Measurements from ENCODE around the gene PGR.

DNA sequence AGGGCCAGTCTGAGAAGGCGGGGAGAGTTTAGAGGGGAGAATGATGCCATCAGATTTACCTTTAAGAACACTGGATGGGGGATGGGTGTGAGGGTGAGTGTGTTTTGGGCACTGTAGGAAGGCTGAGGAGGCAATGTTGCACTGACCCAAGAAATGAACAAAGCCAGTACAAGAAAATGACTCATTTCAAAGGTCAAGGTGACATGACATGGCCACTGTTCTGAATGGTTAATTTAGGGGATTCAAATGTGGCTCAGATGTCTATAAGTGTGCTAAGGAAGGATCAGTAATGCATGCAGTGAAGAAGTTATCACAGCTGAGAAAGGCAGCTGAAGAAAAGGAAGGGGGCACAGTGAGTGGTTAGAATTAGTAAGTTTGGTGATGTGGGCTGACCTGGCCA is 129.9 kb downstream of the PGR start:
- no peak for TF ChIP-seq JUND (IDR thresholded peaks at IDR 0.05)
- no peak for TF ChIP-seq EZH2phosphoT487 (IDR thresholded peaks at IDR 0.05; ENCODE audit: borderline replicate concordance, low read depth)
- TF ChIP-seq CTCF (IDR thresholded peaks at IDR 0.05) = no peak
- no peak for TF ChIP-seq EP300 (IDR thresholded peaks at IDR 0.05; ENCODE audit: borderline replicate concordance in 1 of 2, low read depth in 1 of 2, low read length in 1 of 2)
- TF ChIP-seq MXI1 (IDR thresholded peaks at IDR 0.05; ENCODE audit: low read depth, low read length) = no peak
- no peak for TF ChIP-seq FOXM1 (IDR thresholded peaks at IDR 0.05; ENCODE audit: low read depth)
- TF ChIP-seq MAX (IDR thresholded peaks at IDR 0.05; ENCODE audit: low read depth) = no peak
- no peak for TF ChIP-seq NRF1 (IDR thresholded peaks at IDR 0.05; ENCODE audit: low read depth, low read length)
- TF ChIP-seq, protein P1, sequence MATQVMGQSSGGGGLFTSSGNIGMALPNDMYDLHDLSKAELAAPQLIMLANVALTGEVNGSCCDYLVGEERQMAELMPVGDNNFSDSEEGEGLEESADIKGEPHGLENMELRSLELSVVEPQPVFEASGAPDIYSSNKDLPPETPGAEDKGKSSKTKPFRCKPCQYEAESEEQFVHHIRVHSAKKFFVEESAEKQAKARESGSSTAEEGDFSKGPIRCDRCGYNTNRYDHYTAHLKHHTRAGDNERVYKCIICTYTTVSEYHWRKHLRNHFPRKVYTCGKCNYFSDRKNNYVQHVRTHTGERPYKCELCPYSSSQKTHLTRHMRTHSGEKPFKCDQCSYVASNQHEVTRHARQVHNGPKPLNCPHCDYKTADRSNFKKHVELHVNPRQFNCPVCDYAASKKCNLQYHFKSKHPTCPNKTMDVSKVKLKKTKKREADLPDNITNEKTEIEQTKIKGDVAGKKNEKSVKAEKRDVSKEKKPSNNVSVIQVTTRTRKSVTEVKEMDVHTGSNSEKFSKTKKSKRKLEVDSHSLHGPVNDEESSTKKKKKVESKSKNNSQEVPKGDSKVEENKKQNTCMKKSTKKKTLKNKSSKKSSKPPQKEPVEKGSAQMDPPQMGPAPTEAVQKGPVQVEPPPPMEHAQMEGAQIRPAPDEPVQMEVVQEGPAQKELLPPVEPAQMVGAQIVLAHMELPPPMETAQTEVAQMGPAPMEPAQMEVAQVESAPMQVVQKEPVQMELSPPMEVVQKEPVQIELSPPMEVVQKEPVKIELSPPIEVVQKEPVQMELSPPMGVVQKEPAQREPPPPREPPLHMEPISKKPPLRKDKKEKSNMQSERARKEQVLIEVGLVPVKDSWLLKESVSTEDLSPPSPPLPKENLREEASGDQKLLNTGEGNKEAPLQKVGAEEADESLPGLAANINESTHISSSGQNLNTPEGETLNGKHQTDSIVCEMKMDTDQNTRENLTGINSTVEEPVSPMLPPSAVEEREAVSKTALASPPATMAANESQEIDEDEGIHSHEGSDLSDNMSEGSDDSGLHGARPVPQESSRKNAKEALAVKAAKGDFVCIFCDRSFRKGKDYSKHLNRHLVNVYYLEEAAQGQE (IDR thresholded peaks at IDR 0.05; ENCODE audit: low read depth, low read length) = no peak
- TF ChIP-seq GABPA (IDR thresholded peaks at IDR 0.05; ENCODE audit: low read depth) = no peak
- TF ChIP-seq, protein P2, sequence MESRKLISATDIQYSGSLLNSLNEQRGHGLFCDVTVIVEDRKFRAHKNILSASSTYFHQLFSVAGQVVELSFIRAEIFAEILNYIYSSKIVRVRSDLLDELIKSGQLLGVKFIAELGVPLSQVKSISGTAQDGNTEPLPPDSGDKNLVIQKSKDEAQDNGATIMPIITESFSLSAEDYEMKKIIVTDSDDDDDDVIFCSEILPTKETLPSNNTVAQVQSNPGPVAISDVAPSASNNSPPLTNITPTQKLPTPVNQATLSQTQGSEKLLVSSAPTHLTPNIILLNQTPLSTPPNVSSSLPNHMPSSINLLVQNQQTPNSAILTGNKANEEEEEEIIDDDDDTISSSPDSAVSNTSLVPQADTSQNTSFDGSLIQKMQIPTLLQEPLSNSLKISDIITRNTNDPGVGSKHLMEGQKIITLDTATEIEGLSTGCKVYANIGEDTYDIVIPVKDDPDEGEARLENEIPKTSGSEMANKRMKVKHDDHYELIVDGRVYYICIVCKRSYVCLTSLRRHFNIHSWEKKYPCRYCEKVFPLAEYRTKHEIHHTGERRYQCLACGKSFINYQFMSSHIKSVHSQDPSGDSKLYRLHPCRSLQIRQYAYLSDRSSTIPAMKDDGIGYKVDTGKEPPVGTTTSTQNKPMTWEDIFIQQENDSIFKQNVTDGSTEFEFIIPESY (IDR thresholded peaks at IDR 0.05; ENCODE audit: borderline replicate concordance, low read depth) = no peak
- TF ChIP-seq YY1 (IDR thresholded peaks at IDR 0.05; ENCODE audit: low read depth) = no peak

All from SK-N-SH (cell line).